ENCODE data around the gene ATP10D.

ATP10D gene

GRCh38 chr4:47465004-47465403, 20.1 kb upstream of the ATP10D start:
- in situ Hi-C loops (cut with MboI; ENCODE audit: low sequenced_read_pairs, unreplicated experiment) = no loop called here
- peak; percentile 47 for DNase-seq (ENCODE audit: low spot score)

GRCh38 chr4:47466056-47466785, 18.9 kb upstream of the ATP10D start:
- no peak for TF ChIP-seq CTCF (IDR thresholded peaks at IDR 0.05; ENCODE audit: borderline replicate concordance, control extremely low read depth, extremely low read depth, insufficient read depth, missing control alignments)
- in situ Hi-C loops (cut with MboI; ENCODE audit: low sequenced_read_pairs, unreplicated experiment) = no loop called here
- no peak for DNase-seq (ENCODE audit: low spot score)

More at GRCh38 chr4:47465004-47465403, 20.1 kb upstream of the ATP10D start:
- no peak for TF ChIP-seq CTCF (IDR thresholded peaks at IDR 0.05; ENCODE audit: borderline replicate concordance, control extremely low read depth, extremely low read depth, insufficient read depth, missing control alignments)

- no peak for TF ChIP-seq CTCF (IDR thresholded peaks at IDR 0.05; ENCODE audit: borderline replicate concordance, control extremely low read depth, extremely low read depth, insufficient read depth, missing control alignments)
- DNase-seq (ENCODE audit: low spot score) = no peak
- in situ Hi-C loops (cut with MboI; ENCODE audit: low sequenced_read_pairs, unreplicated experiment) = no loop called here
These were observed 16.2 kb upstream of the ATP10D start for GRCh38 chr4:47468706-47469365.

- no peak for TF ChIP-seq CTCF (IDR thresholded peaks at IDR 0.05; ENCODE audit: borderline replicate concordance, control extremely low read depth, extremely low read depth, insufficient read depth, missing control alignments)
- DNase-seq (ENCODE audit: low spot score) = no peak
- in situ Hi-C loops (cut with MboI; ENCODE audit: low sequenced_read_pairs, unreplicated experiment) = no loop called here
These were observed 15.1 kb upstream of the ATP10D start for GRCh38 chr4:47469951-47470350.

GRCh38 chr4:47471064-47471463, 14.0 kb upstream of the ATP10D start:
- no peak for DNase-seq (ENCODE audit: low spot score)
- TF ChIP-seq CTCF (IDR thresholded peaks at IDR 0.05; ENCODE audit: borderline replicate concordance, control extremely low read depth, extremely low read depth, insufficient read depth, missing control alignments) = no peak
- in situ Hi-C loops (cut with MboI; ENCODE audit: low sequenced_read_pairs, unreplicated experiment) = no loop called here

DNA sequence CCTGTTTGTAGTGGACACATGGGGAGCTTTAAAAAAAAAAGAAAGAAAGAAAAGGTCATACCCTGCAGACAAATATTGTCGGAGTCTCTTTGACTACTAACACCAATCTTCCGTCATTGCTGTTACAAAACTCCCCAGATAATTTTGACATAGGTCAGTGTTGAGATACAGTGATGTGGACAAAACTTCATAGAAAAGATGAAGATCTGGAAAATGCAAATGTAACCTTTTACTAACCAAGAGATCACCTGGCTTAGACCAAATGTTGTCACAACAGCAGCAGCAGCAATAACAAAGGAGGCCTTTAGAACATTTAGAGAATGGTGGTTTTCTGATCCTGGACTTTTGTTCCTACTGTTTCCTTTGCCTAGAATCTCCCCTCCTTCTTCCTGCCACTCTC, 13.5 kb upstream of the ATP10D start:
- in situ Hi-C loops (cut with MboI; ENCODE audit: low sequenced_read_pairs, unreplicated experiment) = no loop called here
- no peak for TF ChIP-seq CTCF (IDR thresholded peaks at IDR 0.05; ENCODE audit: borderline replicate concordance, control extremely low read depth, extremely low read depth, insufficient read depth, missing control alignments)
- no peak for DNase-seq (ENCODE audit: low spot score)
